GM19099 (cell line): ENCODE data around the gene NLK.

Experiments
- POLR2A ChIP-seq: IDR thresholded peaks from 3 replicates; pipeline ENCODE4 v1.6.1; 2011; ENCODE audit warnings: low read depth; ENCODE audit not compliant: insufficient read length; ENCODE audit errors: extremely low read depth

Gene NLK

GRCh38 chr17:28087743-28088142 lies 45.3 kb downstream of the NLK start:
- TF ChIP-seq POLR2A, result no peak

GRCh38 chr17:28090551-28090950 lies 48.1 kb downstream of the NLK start:
- no peak for TF ChIP-seq POLR2A

- TF ChIP-seq POLR2A, result no peak
Observed at GRCh38 chr17:28092088-28092487, 49.6 kb downstream of the NLK start.

GRCh38 chr17:28093999-28094716 lies 51.7 kb downstream of the NLK start:
- no peak for TF ChIP-seq POLR2A

- no peak for TF ChIP-seq POLR2A
Observed at GRCh38 chr17:28096756-28097155, 54.3 kb downstream of the NLK start.

GRCh38 chr17:28097254-28097653 lies 54.8 kb downstream of the NLK start:
- no peak for TF ChIP-seq POLR2A

GRCh38 chr17:28097901-28098300 lies 55.4 kb downstream of the NLK start:
- no peak for TF ChIP-seq POLR2A

GRCh38 chr17:28100251-28100650 lies 57.8 kb downstream of the NLK start:
- no peak for TF ChIP-seq POLR2A

GRCh38 chr17:28100936-28101335 lies 58.5 kb downstream of the NLK start:
- TF ChIP-seq POLR2A, result no peak

- no peak for TF ChIP-seq POLR2A
Observed at GRCh38 chr17:28101919-28102318, 59.4 kb downstream of the NLK start.

- no peak for TF ChIP-seq POLR2A
Observed at GRCh38 chr17:28105501-28105900, 63.0 kb downstream of the NLK start.

GRCh38 chr17:28110184-28110583 lies 67.7 kb downstream of the NLK start:
- TF ChIP-seq POLR2A, result no peak

- no peak for TF ChIP-seq POLR2A
Observed at GRCh38 chr17:28112181-28112580, 69.7 kb downstream of the NLK start.

GRCh38 chr17:28112606-28113005 lies 70.1 kb downstream of the NLK start:
- TF ChIP-seq POLR2A, result no peak

- no peak for TF ChIP-seq POLR2A
Observed at GRCh38 chr17:28113269-28113668, 70.8 kb downstream of the NLK start.

GRCh38 chr17:28115046-28115445 lies 72.6 kb downstream of the NLK start:
- no peak for TF ChIP-seq POLR2A

GRCh38 chr17:28117304-28117703 lies 74.8 kb downstream of the NLK start:
- no peak for TF ChIP-seq POLR2A

GRCh38 chr17:28118362-28118761 lies 75.9 kb downstream of the NLK start:
- TF ChIP-seq POLR2A, result no peak

- no peak for TF ChIP-seq POLR2A
Observed at GRCh38 chr17:28119046-28119445, 76.6 kb downstream of the NLK start.
